ENCODE data around the gene APOC1. TPM values are rescaled to one million over a fixed set of nuclear protein-coding genes. Genes with fewer than 3 reads are reported as not detected.

APOC1 gene
- total and polyA plus RNA-seq, 11 donors: 0.83 to 84.7 (median 2.8) TPM; not detected in 1

DNA sequence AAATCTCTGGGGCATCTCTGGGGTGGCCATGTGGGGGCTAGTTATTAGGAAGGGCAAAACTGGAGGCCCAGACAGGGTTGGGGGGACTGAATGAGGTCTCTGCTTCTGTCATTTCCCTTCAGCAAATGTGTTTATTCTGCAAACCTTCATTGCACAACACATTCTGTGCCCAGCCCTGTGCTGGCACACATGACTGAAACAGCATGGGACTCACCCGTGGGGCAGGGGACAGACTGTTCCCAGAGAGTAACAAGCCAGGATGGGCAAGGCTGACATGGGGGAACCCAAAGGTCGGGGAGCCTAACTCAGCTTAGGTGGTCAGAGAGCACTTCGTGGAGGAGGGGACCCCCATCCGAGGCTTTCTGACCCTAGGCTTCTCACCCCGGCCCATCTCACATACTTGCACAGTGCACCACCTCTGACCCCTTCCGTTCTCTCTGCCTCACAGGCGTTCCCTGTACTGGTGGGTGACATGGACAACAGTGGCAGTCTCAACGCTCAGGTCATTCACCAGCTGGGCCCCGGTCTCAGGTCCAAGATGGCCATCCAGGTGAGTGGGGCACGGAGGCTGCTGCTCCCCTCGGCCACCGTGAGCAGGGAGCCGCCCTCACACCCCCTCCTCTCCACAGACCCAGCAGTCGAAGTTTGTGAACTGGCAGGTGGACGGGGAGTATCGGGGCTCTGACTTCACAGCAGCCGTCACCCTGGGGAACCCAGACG, 20.9 kb upstream of the APOC1 start:
- no peaks in the 10 kb centered on the region for H3K27me3 ChIP-seq
- 89 to 93% (median 91%) methylated on average over 18 of the region's 18 CpGs for WGBS, 4 donors
- H3K36me3 ChIP-seq: peaks cover 0 to 62% (median 56%) of the 10 kb centered on the region in 9 donors
- no peak for DNase-seq
- TF ChIP-seq, protein P1, sequence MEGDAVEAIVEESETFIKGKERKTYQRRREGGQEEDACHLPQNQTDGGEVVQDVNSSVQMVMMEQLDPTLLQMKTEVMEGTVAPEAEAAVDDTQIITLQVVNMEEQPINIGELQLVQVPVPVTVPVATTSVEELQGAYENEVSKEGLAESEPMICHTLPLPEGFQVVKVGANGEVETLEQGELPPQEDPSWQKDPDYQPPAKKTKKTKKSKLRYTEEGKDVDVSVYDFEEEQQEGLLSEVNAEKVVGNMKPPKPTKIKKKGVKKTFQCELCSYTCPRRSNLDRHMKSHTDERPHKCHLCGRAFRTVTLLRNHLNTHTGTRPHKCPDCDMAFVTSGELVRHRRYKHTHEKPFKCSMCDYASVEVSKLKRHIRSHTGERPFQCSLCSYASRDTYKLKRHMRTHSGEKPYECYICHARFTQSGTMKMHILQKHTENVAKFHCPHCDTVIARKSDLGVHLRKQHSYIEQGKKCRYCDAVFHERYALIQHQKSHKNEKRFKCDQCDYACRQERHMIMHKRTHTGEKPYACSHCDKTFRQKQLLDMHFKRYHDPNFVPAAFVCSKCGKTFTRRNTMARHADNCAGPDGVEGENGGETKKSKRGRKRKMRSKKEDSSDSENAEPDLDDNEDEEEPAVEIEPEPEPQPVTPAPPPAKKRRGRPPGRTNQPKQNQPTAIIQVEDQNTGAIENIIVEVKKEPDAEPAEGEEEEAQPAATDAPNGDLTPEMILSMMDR (IDR thresholded peaks at IDR 0.05): no peak
- TF ChIP-seq POLR2A (IDR thresholded peaks at IDR 0.05): no peak
- intact Hi-C loops (cut with DNase I): loop anchor here in 3 of 10 donors (5.0 to 10.0 kb wide), 2 partner anchors 46 to 161 kb away; partner anchors contain the start of gene NECTIN2 (in 2 of the 3)
- no peaks in the 10 kb centered on the region for H3K9me3 ChIP-seq
- H3K4me3 ChIP-seq: no peak overlapping the region
- ATAC-seq: no peak
- no peak overlapping the region for H3K27ac ChIP-seq
- peaks cover 0 to 31% (median 21%) of the 10 kb centered on the region in 12 donors for H3K4me1 ChIP-seq

DNA sequence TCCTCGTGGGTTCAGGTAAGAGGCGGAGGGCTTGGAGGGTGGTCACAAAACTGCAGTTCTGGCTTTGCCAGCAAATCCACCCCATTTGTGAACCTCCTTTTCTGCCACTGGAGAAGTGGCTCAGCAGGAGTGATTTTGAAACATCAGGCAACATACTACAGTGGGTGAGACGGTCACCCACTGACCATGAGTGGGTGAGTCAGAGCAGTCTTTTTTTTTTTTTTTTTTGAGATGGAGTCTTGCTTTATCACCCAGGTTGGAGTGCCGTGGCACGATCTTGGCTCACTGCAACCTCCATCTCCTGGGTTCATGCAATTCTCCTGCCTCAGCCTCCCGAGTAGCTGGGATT, 20.4 kb upstream of the APOC1 start:
- H3K4me3 ChIP-seq: no peak overlapping the region
- no peak for TF ChIP-seq POLR2A (IDR thresholded peaks at IDR 0.05)
- TF ChIP-seq, protein P1 (IDR thresholded peaks at IDR 0.05): no peak
- H3K9me3 ChIP-seq: no peaks in the 10 kb centered on the region
- ATAC-seq (no peak), DNase-seq (no peak)
- WGBS, 4 donors: 94 to 97% (median 95%) methylated on average over 6 of the region's 6 CpGs
- H3K4me1 ChIP-seq: peaks cover 0 to 31% (median 21%) of the 10 kb centered on the region in 12 donors
- peaks cover 0 to 64% (median 57%) of the 10 kb centered on the region in 9 donors for H3K36me3 ChIP-seq
- intact Hi-C loops (cut with DNase I): loop anchor here in 3 of 10 donors (5.0 to 10.0 kb wide), 2 partner anchors 47 to 161 kb away; partner anchors contain the start of gene NECTIN2 (in 2 of the 3)
- H3K27ac ChIP-seq: no peak overlapping the region
- no peaks in the 10 kb centered on the region for H3K27me3 ChIP-seq

DNA sequence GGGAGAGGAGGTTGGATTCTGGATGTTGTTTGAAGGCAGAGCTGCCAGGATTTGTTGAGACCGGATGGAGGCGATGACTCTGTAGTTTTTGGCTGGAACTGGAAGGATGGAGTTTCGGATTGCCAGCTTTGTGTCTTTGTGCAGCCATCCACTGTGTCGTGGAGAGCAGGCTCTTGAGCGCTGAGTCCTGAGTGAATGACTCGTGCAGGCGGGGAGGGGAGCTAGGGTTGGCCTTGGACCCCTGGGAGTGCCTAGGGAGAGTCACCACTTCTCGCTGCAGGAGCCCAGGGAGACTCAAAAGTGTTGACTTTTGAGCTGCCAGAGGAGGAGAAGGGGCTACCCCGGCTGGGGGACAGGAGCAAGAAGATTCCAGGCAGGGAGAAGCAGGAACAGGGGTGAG, 19.5 kb upstream of the APOC1 start:
- H3K4me3 ChIP-seq: no peak overlapping the region
- H3K9me3 ChIP-seq: no peaks in the 10 kb centered on the region
- intact Hi-C loops (cut with DNase I): loop anchor here in 3 of 10 donors (5.0 to 10.0 kb wide), 2 partner anchors 48 to 160 kb away; partner anchors contain the start of gene NECTIN2 (in 2 of the 3)
- peaks cover 0 to 68% (median 63%) of the 10 kb centered on the region in 9 donors for H3K36me3 ChIP-seq
- ATAC-seq (no peak), DNase-seq (no peak)
- 77 to 87% (median 80%) methylated on average over 9 of the region's 9 CpGs for WGBS, 4 donors
- TF ChIP-seq, protein P1 (IDR thresholded peaks at IDR 0.05): no peak
- TF ChIP-seq POLR2A (IDR thresholded peaks at IDR 0.05): no peak
- H3K27ac ChIP-seq: no peak overlapping the region
- peaks cover 0 to 23% (median 14%) of the 10 kb centered on the region in 12 donors for H3K4me1 ChIP-seq
- no peaks in the 10 kb centered on the region for H3K27me3 ChIP-seq

DNA sequence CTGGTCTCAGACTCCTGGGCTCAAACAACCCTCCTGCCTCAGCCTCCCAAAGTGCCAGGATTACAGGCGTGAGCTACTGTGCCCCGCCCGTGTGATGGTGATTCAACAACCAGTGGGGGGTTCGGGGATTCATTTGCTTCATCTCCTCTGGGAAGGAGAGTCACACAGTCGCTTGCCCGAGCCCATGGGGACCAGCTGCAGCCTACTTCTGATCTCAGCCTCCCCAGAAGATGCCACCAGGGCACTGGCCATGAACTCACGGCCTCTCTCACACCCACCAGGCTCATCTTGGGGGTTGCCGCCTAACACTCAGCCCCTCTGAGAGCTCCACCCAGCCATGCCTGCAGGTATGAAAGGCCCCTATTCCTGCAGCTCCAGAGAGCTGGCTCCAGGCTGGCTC, 16.6 kb upstream of the APOC1 start:
- intact Hi-C loops (cut with DNase I): loop anchor here in 1 of 10 donors (10.0 kb wide), 1 partner anchor 157 kb away; no protein-coding TSS in a partner anchor
- TF ChIP-seq, protein P1 (IDR thresholded peaks at IDR 0.05): no peak
- no peak for TF ChIP-seq POLR2A (IDR thresholded peaks at IDR 0.05)
- no peak overlapping the region for H3K4me3 ChIP-seq
- no peak for ATAC-seq
- no peaks in the 10 kb centered on the region for H3K9me3 ChIP-seq
- 91 to 95% (median 93%) methylated on average over 8 of the region's 8 CpGs for WGBS, 4 donors
- H3K27me3 ChIP-seq: no peaks in the 10 kb centered on the region
- no peak overlapping the region for H3K27ac ChIP-seq
- H3K36me3 ChIP-seq: peaks cover 0 to 93% (median 88%) of the 10 kb centered on the region in 9 donors
- DNase-seq: no peak
- H3K4me1 ChIP-seq: peaks cover 0 to 6% (median 0%) of the 10 kb centered on the region in 12 donors
